ENCODE results near the gene TRAK2.

- TF ChIP-seq POLR2A (IDR thresholded peaks at IDR 0.05): no peak
- TF ChIP-seq CTCF (IDR thresholded peaks at IDR 0.05): peak; percentile 64 to 85 (median 78)
These were observed 87.2 kb downstream of the TRAK2 start for GRCh38 chr2:201363857-201364560.

All from heart left ventricle (tissue), 13 donors.